DMS79 (cell line): ENCODE measurements around the gene IGSF6.
"Not testable (repeated sequence)": the region's sequence is repeated elsewhere in the genome, so short reads cannot be mapped to it uniquely, and the experiment has no call there.

Experiments used
- DNase-seq: peaks from one replicate; lab custom pipeline; 2025; lab: John Stamatoyannopoulos, UW

The IGSF6 gene

DNA sequence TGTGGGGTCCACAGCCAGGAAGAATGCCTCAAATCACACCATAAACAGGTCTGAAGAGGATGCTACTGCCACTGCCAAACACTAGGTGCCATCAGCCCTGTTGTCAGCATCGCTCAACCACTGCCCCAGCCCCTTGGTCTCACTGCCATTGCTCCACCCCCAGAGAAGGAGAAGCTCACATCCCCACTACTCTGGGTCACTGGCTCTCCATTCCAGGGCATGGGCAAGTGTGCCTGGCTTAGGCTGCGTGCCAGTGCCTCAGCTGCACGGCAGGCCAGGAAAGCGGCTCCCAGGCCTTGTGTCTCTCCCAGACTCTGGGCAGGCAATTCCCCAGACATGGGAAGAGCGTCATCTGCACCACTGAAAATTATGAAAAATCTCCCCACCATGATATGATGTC, 1.2 kb upstream of the IGSF6 start:
- no peak for DNase-seq

DNA sequence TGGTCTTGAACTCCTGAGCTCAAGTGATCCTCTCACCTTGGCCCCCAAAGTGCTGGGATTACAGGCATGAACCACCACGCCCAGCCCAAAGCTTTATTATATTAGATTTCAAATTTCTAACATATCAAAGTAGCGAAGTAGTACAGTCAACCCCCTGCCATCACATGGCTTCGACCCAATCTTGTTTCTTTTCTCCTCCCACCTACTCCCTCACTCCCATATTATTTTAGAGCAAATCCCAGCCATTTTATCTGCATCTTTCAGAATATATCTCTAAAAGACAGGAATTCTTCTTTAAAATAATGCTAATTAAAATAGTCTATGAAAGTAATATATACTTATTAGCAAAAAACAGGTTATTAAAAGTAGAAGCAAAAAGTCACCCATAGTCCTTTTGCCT, 893 bp downstream of the IGSF6 start:
- no peak for DNase-seq

DNA sequence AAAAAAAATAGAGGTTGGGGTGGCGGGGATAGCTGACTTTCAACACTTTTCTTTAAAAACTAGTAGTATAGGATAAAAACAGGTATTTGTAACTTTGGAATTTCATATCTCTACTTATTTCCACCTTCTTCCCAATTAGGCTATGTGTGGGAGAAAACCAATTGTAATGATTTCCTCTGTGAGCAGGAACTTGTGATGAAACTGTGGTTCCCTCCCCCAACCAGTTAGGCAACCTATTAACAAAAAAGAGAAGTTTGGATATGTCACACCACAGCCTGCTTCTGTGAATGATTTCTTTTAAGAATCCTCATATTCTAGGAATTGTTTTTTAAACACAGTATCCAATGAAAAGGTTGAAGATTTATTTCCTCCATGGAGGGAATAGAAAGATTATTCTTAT, 1.9 kb downstream of the IGSF6 start:
- DNase-seq, result no peak

DNA sequence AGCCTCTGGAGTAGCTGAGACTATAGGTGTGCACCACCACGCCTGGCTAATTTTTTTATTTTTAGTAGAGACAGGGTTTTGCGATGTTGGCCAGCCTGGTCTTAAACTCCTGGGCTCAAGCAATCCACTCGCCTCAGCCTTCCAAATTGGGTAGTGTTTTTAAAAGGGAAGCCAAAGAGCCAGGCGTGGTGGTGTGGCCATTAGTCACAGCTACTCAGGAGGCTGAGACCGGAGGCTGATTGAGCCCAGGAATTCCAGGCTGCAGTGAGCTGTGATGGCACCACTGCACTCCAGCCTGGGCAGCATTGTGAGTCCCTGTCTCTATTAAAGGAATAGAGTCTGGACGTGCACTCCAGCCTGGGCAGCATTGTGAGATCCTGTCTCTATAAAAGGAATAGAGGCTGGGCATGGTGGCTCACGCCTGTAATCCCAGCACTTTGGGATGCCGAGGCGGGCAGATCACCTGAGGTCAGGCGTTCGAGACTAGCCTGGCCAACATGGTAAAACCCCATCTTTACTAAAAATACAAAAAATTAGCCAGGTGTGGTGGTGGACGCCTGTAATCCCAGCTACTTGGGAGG, 2.5 kb downstream of the IGSF6 start:
- DNase-seq, result not testable (repeated sequence)

DNA sequence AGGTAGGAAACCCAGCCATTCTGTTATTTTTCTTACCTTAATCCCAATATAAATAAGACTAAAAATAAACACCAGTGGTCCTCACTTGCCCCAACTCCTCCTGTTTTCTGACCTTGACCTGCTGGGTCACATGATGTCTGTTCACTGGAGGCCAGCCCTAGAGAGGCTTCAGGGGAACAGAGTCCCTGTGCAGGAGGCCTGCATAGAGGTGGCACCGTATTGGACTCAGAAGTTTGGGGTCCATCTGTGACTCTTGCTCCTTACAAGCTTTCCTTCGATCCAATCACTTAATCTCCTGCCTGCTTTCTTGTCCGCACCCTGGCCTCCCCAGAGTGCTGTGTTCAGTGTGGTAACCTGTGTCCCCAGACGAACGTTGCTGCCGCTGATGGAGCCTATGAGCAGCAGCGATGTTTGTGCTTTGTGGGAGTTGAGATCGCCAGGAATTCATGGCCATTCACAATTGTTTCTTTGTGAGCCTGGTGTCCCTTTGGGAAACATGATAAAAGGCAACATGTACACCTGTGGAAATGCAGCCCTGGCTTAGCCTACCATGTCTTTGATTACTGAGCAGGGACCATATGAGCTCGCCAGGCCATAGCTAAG, 4.7 kb downstream of the IGSF6 start:
- DNase-seq, result no peak

DNA sequence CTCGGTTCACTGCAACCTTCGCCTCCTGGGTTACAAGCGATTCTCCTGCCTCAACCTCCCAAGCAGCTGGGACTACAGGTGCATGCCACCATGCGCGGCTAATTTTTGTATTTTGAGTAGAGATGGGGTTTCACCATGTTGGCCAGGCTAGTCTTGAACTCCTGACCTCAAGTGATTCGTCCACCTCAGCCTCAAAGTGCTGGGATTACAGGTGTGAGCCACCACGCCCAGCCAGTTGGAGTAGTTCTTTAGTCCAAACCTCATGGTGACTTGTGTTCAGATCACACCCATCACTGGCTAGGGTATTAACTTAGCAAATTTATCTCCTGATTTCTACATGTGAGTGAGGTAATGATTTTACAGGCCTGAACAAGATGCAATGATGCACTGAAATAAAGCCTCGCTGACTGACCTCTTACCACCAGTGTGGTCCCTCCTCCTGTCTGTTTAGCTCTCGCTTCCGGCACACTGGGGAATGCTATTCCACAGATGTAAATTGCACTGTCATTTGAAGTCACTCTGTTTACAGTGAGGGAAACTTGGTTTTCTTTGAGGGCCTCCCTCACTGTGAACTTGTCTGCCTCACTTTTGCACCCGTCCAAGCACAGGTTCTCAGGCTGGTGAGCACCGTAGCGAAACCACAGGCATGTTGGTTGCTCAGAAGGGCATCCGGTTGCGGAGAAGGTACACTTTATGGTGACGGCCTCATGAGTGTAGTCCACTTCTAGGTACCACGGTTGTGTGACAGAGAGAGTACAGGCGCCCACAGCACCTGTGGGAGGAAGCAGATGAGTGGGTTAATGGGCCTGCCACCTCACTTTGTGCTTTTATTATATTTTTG, 5.5 kb downstream of the IGSF6 start:
- no peak for DNase-seq

DNA sequence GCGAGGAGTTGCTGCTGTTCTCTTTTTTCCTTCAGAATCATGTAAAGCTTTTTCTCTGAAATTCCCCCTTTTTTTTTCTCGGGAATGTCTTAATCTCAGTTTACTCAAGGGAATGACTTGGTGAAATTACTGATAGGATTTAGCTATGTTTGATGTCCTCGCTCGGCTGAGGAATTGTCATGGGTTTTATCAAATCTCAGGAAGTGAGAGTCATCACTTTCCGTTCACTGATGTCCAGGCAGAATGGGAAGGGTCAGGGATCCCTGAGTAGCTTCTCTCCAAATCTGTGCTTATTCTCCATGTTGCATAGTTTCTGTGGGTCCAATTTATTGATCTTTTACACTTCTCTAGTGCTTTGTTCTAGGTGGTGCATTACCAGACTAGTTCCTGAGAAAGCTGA, 6.3 kb downstream of the IGSF6 start:
- no peak for DNase-seq

DNA sequence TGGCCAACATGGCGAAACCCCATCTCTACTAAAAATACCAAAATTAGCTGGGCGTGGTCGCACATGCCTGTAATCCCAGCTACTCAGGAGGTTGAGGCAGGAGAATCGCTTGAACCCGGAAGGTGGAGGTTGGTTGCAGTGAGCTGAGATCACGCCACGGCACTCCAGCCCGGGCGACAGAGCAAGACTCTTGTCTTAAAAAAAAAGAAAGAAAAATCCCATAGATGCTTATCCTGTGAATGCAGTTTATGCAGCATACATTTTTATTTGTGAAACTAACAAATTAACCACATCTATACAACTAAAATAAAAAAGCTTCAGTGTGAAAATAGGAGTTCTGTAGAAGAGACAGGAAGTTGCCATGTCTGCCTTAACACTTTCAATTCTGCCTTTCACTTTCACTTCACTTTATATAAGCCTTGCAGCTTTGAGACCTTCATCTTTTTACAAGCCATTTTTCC, 7.1 kb downstream of the IGSF6 start:
- no peak for DNase-seq

DNA sequence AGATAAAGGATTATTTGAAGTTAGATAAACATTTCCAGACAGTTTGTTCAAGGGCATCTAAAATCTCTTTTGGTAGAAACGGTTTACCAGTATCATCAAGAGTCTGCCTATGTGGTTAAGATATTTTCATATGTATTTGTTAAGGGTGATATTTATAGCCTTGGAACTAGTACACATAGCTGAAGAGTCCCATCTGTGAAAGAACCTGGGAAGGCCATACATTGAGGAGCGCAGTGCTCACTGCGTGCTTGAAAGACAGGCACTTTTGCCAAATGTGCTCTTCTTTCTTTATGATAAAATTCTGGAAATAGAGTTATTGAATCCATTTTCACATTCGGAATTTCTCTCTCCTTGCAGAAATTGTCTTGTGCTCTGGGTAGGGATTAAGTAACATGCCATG, 7.7 kb downstream of the IGSF6 start:
- DNase-seq, result no peak

DNA sequence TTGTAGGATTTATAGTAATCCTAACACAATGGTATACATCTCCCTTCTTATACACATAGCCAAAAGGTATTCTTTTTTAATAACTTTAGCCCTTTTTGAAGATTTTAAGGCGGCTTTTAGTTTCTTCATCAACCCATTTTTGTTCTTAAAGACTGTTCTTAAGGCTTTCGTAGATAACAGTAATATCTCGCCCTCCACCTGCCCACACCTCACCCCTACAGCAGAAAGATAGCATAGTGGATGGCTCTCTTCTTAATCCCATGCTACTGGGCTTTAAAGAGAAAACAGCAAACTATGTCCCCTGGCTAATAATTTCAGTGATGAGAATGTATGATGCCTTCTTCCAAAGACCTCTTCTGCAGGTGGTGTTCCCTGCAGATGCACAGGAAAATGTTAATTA, 8.6 kb downstream of the IGSF6 start:
- DNase-seq, result no peak

DNA sequence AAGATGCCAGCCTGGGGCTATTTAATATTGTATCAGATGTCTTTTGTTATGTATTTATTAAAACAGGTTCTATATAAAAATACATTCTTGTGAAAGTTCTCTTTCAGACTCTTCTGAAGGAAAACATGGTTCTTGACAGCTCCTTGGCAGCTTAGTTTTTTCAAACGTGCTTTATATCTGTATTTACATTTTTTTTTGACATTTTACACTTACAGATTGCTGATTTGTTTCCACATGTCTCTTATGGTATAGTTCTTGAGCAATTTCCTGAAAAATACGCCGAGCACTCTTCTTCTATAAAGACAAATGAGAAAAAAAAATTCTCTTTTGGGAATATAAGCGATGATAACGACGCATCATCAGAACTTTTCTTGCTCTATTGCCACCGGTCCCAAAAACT, 9.5 kb downstream of the IGSF6 start:
- DNase-seq, result no peak

DNA sequence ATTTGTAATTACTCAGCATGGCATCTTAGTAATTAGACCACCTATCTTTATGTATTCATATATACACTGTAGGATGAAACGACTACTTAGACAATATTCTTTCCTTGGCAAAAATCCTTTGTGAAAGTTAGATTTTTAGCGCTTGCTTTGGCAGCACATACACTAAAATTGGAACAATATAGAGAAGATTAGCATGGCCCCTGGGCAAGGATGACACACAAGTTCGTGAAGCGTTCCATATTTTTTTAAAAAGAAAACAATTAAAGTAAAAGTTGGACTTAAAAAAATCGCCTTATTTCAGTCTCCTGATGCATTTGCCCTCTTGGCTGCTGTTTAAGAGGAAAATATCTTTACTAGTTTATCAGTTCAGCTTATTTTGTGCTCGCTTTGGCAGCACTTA, 10.5 kb downstream of the IGSF6 start:
- DNase-seq, result no peak

DNA sequence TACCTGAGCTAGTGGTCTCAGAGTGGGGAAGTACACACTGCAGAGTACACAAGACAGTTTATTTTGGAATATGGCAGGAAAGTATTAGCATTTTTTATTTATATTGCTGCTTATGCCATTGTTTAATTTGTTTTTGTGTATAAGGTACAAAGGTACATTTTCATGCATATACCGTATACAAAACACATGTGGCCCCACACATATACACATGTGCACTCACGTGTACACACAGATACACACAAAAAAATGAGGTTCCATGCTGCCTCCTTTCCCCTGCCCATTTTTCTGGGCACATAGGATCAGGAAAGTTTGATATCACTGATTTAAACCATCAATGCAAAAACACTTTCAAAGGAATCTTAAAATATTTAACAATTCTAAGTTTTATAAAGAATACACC, 12.9 kb downstream of the IGSF6 start:
- DNase-seq, result no peak

DNA sequence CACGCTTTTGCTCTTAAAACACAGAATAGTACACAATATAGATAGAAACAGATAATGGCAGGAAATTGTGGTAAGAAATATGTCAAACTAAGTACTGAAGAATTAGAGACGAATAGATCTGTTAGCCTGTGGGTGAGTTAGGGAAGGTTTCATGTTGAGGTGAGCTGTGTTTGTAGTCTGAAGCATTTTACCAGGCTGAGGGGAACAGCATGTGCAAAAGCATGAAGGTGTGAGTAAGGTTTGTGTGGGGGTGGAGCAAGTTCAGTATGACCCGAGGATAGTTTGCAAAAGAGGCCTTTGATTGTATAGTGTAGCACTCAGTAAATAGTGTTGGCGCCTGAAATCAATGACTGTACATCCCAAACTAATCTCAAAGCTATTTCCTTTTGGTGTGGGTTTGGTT, 13.8 kb downstream of the IGSF6 start:
- no peak for DNase-seq

DNA sequence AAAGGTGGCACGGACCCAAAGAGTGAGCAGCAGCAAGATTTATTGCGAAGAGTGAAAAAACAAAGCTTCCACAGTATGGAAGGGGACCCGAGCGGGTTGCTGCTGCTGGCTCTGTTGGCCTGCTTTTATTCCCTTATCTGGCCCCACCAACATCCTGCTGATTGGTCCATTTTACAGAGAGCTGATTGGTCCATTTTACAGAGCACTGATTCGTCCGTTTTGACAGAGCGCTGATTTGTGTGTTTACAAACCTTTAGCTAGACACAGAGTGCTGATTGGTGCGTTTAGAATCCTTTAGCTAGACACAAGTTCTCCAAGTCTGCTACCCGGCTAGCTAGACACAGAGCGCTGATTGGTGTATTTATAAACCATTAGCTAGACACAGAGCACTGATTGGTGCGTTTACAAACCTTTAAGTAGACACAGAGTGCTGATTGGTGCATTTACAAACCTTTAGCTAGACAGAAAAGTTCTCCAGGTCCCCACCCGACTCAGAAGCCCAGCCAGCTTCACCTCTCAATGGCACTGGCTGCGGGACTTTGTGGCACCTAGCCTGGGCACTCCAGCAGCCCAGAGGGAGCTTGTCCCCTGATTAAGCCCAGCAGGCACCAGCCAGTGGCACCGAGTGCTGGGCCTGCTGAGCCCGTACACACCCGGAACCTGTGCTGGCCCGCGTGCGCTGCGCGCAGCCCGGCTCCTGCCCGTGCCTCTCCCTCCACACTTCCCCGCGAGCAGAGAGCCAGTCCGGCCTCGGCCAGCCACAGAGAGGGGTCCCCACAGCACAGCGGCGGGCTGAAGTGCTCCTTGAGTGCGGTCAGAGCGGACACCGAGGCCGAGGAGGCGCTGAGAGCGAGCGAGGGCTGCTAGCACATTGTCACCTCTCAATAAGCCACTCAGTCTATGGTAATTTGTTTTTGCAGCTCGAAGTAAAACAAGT, 15.1 kb downstream of the IGSF6 start:
- no peak for DNase-seq

DNA sequence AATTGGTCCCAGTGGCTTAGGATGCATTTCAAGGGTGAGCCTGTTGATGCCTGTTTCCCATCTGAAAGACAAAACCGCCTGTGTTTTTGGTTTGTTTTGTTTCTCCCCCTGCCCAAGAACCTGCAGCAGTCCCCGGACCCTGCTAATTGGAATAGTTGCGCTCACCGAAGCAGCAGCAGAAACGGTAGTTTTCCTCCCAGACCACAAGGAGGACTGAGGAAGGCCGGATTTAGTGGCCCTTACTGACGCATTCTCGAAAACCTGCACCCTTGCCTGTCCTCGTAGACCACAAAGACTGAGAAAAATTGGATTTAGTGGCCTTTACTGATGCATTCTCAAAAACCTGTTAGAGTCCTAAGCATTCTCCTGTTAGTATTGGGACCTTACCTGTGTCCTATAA, 16.7 kb downstream of the IGSF6 start:
- not testable (repeated sequence) for DNase-seq

DNA sequence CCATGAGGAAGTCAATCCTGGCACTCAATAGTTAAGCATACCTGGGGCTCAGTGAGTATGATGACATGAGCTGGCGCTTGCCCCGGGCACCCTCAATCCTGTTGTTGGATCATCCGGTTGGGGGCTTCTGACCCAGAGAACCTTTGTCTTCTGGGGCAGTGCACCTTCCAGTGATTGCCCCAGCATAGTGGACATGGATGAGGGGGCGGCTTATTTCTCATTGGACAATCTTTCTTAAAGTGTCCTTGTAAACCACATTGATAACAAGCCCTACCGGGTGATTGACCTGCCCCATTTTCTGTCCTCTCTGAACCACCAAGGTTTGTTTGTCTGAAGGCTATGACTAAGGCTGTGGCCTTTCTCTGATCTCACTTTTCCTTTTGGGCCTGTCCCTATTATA, 18.2 kb downstream of the IGSF6 start:
- no peak for DNase-seq

DNA sequence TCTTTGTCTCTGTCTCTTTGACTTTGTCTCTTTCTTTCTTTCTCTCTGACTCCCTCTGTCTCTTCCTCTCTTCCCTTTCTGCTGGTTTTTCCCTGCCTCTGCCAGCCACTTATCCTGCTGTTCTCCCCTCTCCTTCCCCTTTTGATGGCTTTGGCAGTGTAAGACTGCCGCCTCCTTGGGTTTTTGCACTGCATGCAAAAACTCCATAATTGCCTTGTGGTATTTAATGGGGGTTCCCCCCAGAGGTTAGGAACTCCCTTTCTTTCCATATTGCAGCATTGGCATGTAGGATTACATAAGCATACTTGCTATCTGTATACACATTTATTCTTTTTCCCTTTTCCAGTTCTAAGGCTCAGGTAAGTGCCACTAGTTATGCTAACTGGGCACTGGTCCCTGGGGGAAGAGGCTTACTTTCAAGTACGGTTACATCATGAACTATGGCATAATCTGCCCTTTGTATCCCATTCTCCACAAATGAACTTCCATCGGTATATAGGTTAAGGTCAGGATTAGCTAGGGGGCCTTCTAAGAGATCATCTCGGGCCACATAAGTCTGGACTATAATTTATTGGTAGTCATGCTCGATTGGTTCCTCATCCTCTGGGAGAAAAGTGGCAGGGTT, 20.3 kb downstream of the IGSF6 start:
- not testable (repeated sequence) for DNase-seq

DNA sequence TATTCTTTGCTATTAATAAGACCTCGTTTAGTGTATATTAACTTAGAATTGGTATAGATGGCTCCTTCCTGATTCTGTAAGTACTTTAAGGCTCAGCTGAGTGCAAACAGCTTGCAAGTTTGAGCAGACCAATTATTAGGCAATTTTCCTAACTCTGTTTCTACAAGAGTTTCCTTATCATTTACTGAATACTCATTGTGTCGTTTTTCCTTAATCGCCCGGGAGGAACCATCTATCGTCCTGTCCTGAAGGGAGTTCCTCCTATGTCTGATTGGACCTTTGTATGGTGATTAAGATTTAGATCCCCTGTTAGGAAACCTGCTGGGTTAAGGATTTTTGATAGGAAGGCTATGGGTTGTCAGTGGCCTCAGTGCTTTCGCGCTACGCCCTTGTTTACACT, 21.0 kb downstream of the IGSF6 start:
- not testable (repeated sequence) for DNase-seq

DNA sequence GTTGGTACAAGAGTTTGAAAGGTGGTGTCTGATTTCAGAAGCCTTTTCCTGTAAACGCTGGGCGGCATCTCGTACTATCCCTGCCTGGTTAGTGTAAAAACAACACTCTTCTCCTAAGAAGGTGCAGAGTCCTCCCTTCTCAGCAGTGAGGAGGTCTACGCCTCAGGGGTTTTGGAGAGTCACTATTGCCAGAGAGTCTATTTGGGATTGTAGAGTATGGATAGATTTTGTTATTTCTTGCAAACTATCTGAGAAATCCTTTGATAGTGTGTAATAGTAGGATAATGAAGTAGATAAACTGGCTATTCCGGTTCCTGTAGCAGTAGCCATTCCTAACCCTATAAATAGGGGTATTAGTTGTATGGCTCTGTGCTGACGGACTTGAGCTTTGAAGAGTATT, 21.5 kb downstream of the IGSF6 start:
- not testable (repeated sequence) for DNase-seq

DNA sequence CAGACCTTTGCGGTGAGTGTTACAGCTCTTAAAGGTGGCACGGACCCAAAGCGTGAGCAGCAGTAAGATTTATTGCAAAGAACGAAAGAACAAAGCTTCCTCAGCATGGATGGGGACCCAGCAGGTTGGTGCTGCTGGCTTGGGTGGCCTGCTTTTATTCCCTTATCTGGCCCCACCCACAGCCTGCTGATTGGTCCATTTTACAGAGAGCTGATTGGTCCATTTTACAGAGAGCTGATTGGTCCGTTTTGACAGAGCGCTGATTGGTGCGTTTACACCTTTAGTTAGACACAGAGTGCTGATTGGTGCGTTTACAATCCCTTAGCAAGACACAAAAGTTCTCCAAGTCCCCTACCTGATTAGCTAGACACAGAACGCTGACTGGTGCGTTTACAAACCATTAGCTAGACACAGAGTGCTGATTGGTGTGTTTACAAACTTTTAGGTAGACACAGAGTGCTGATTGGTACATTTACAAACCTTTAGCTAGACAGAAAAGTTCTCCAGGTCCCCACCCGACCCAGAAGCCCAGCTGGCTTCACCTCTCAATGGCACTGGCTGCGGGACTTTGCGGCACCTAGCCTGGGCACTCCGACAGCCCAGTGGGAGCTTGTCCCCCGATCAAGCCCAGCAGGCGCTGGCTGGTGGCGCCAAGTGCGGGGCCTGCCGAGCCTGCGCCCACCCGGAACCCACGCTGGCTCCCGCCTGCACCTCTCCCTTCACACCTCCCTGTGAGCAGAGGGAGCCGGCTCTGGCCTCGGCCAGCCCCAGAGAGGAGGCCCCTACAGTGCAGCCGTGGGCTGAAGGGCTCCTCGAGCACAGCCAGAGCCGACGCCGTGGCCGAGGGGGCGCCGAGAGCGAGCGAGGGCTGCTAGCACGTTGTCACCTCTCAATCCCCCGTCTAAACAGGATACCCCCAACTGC, 22.5 kb downstream of the IGSF6 start:
- DNase-seq, result not testable (repeated sequence)
